A673 (cell line): ENCODE data around the gene CTNNA2. TPM values are rescaled to one million over a fixed set of nuclear protein-coding genes. Genes with fewer than 3 reads are reported as not detected.

Source experiments
- Bru-seq: library from RNA; stranded (reverse); fragments of 400-500 nt; gene quantifications from one replicate; lab custom pipeline; 2021; lab: Mats Ljungman, UMichigan
- BruChase-seq, 2 experiments: library from RNA; stranded (reverse); fragments of 400-500 nt; gene quantifications; one replicate each; lab custom pipeline; 2021; lab: Mats Ljungman, UMichigan
- BruUV-seq: library from RNA; stranded (reverse); fragments of 400-500 nt; replicated peaks from 2 replicates; lab custom pipeline; 2021; lab: Mats Ljungman, UMichigan
- CTCF ChIA-PET: fragments of 300-600 bp; sonication (Branson Sonifier 250); formaldehyde crosslinking; loops from one replicate; lab custom pipeline; 2022; ENCODE audit warnings: antibody characterized with exemption; lab: Charles Lee
- POLR2A ChIA-PET: fragments of 300-600 bp; sonication (Branson Sonifier 250); formaldehyde crosslinking; loops from one replicate; lab custom pipeline; 2022; ENCODE audit warnings: antibody characterized with exemption; ENCODE audit not compliant: low non-redundant PET; lab: Charles Lee
- DNase-seq: peaks from one replicate; pipeline ENCODE4 v3.0.0-alpha.2; 2015; ENCODE audit warnings: low spot score
- H3K27ac ChIP-seq: fragments of 200-600 bp; sonication (generic); 2 replicates; pipeline ENCODE4 v1.5.1; 2016; ENCODE audit warnings: mixed run types, low read depth, mild to moderate bottlenecking, mixed read lengths, antibody characterized with exemption, low read length; ENCODE audit not compliant: poor library complexity, severe bottlenecking
- H3K27me3 ChIP-seq: fragments of 200-600 bp; sonication (generic); replicated peaks from 2 replicates; pipeline ENCODE4 v1.6.1; 2017; ENCODE audit warnings: mixed run types, low read depth, mild to moderate bottlenecking, mixed read lengths, antibody characterized with exemption, low read length; ENCODE audit not compliant: insufficient read depth, poor library complexity
- H3K36me3 ChIP-seq: fragments of 200-600 bp; sonication (generic); 2 replicates; pipeline ENCODE4 v1.6.1; 2016; ENCODE audit warnings: mixed run types, mild to moderate bottlenecking, mixed read lengths, antibody characterized with exemption, low read length; ENCODE audit not compliant: insufficient read depth, poor library complexity, severe bottlenecking
- H3K4me1 ChIP-seq: fragments of 200-600 bp; sonication (generic); 2 replicates; pipeline ENCODE4 v1.6.1; 2017; ENCODE audit warnings: mixed run types, mild to moderate bottlenecking, mixed read lengths, antibody characterized with exemption, low read length; ENCODE audit not compliant: insufficient read depth, poor library complexity, severe bottlenecking
- H3K4me3 ChIP-seq: fragments of 200-600 bp; sonication (generic); 2 replicates; pipeline ENCODE4 v1.5.1; 2016; ENCODE audit warnings: low read depth, mixed run types, mild to moderate bottlenecking, mixed read lengths, low read length; ENCODE audit not compliant: poor library complexity, severe bottlenecking
- H3K9me3 ChIP-seq: fragments of 200-600 bp; sonication (generic); 2 replicates; pipeline ENCODE4 v1.6.1; 2016; ENCODE audit warnings: mixed run types, low read depth, mild to moderate bottlenecking, mixed read lengths, antibody characterized with exemption, low read length; ENCODE audit not compliant: poor library complexity, severe bottlenecking
- CTCF ChIP-seq: fragments of 300-800, 200-600 bp; sonication (generic); conservative IDR thresholded peaks from 2 replicates; pipeline ENCODE4 v1.5.1; 2017; ENCODE audit warnings: low read depth, mild to moderate bottlenecking, antibody characterized with exemption, low read length, moderate library complexity, mixed read lengths
- EZH2 ChIP-seq: fragments of 200-600 bp; sonication (generic); IDR thresholded peaks from 2 replicates; pipeline ENCODE4 v1.6.1; 2017; ENCODE audit warnings: borderline replicate concordance, low read depth, mild to moderate bottlenecking, mixed read lengths, antibody characterized with exemption, low read length; ENCODE audit not compliant: poor library complexity, severe bottlenecking
- intact Hi-C: fragments of 100-400 bp; cut with micrococcal nuclease; formaldehyde crosslinking; loops from one replicate; pipeline ENCODE4 v1.10.0; 2022; ENCODE audit not compliant: unreplicated experiment
- long read RNA-seq: library from polyadenylated mRNA; stranded (forward); transcript quantifications from one replicate; pipeline ENCODE4 v2.0.0, GENCODE V29; 2022
- total RNA-seq: library from RNA; stranded (reverse); gene quantifications from 2 replicates; pipeline ENCODE4 v1.2.3, GENCODE V29; 2021

Gene CTNNA2
- total RNA-seq (not detected in 2 replicates), Bru-seq, nascent RNA (percentile 1 among the genes with signal in this experiment), BruChase-seq, experiment 1, labeled RNA remaining after a 2-hour chase (percentile 0 among the genes with signal in this experiment), BruChase-seq, experiment 2, labeled RNA remaining after a 6-hour chase (percentile 1 among the genes with signal in this experiment)
- long read RNA-seq, partial matches to known transcripts: 0 of 1 reads
- long read RNA-seq, other reads (novel, unspliced or antisense): 1 of 1 reads

- CTCF ChIA-PET: no interaction called here
- POLR2A ChIA-PET: no interaction called here
- no peaks in the 10 kb centered on the region for H3K9me3 ChIP-seq
- peak; percentile 77 for DNase-seq
- intact Hi-C loops: no loop called here
- no peak for TF ChIP-seq CTCF
- TF ChIP-seq EZH2: no peak
- H3K4me3 ChIP-seq: peak within 1 kb of the TSS; percentile 30
- H3K27me3 ChIP-seq: peaks cover 9% of the 10 kb centered on the region
- no TSS peak for BruUV-seq
- H3K27ac ChIP-seq: no peak within 1 kb of the TSS
- no peaks in the 10 kb centered on the region for H3K36me3 ChIP-seq
- no peaks in the 10 kb centered on the region for H3K4me1 ChIP-seq
Observed at GRCh38 chr2:79512442-79513401, at the start of gene CTNNA2. Gene CTNNA2 (plus strand): TSS chr2:79513051.

GRCh38 chr2:79487399-79487798, 25.5 kb upstream of the CTNNA2 start:
- intact Hi-C loops: no loop called here
- CTCF ChIA-PET: no interaction called here
- Histone ChIP-seq H3K36me3 (no peaks in the 10 kb centered on the region), H3K4me1 (no peaks in the 10 kb centered on the region), H3K4me3 (no peak overlapping the region), H3K27me3 (no peaks in the 10 kb centered on the region), H3K9me3 (no peaks in the 10 kb centered on the region), H3K27ac (no peak overlapping the region)
- no peak for DNase-seq
- POLR2A ChIA-PET: no interaction called here
- BruUV-seq: no TSS peak
- TF ChIP-seq CTCF: no peak
- no peak for TF ChIP-seq EZH2

- TF ChIP-seq CTCF (no peak), EZH2 (no peak)
- Histone ChIP-seq H3K4me1 (no peaks in the 10 kb centered on the region), H3K27ac (no peak overlapping the region), H3K27me3 (peaks cover 9% of the 10 kb centered on the region), H3K4me3 (no peak overlapping the region), H3K9me3 (no peaks in the 10 kb centered on the region), H3K36me3 (no peaks in the 10 kb centered on the region)
- DNase-seq: peak; percentile 68
- no TSS peak for BruUV-seq
- ChIA-PET CTCF (no interaction called here), POLR2A (no interaction called here)
- intact Hi-C loops: no loop called here
Observed at GRCh38 chr2:79511320-79511951, 1.4 kb upstream of the CTNNA2 start.
